Neural progenitor cell (in vitro differentiated cells): ENCODE data around the gene ZDHHC14.

Experiments
- EZH2 ChIP-seq: fragments of 200-600 bp; sonication (generic); IDR thresholded peaks from 2 replicates; pipeline ENCODE4 v1.6.1; 2017; ENCODE audit warnings: antibody characterized with exemption, mild to moderate bottlenecking, moderate library complexity
- TF ChIP-seq, protein P1 (sequence below): fragments of 200-600 bp; sonication (generic); IDR thresholded peaks from 2 replicates; pipeline ENCODE4 v1.5.1; 2017; ENCODE audit warnings: antibody characterized with exemption, mild to moderate bottlenecking

GRCh38 chr6:157498817-157499216 lies 117.8 kb downstream of the ZDHHC14 start:
- TF ChIP-seq, protein P1, sequence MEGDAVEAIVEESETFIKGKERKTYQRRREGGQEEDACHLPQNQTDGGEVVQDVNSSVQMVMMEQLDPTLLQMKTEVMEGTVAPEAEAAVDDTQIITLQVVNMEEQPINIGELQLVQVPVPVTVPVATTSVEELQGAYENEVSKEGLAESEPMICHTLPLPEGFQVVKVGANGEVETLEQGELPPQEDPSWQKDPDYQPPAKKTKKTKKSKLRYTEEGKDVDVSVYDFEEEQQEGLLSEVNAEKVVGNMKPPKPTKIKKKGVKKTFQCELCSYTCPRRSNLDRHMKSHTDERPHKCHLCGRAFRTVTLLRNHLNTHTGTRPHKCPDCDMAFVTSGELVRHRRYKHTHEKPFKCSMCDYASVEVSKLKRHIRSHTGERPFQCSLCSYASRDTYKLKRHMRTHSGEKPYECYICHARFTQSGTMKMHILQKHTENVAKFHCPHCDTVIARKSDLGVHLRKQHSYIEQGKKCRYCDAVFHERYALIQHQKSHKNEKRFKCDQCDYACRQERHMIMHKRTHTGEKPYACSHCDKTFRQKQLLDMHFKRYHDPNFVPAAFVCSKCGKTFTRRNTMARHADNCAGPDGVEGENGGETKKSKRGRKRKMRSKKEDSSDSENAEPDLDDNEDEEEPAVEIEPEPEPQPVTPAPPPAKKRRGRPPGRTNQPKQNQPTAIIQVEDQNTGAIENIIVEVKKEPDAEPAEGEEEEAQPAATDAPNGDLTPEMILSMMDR: no peak
- TF ChIP-seq EZH2: no peak
